NCI-H2227 (cell line): Measurements from ENCODE around the gene LZTS2.
A peak's percentile ranks its signal among the peaks of the same experiment; 100 is the strongest.

ENCODE experiments used
- DNase-seq: peaks from one replicate; lab custom pipeline; 2025; ENCODE audit not compliant: unreplicated experiment; lab: John Stamatoyannopoulos, UW

Gene LZTS2

GRCh38 chr10:101012525-101013364, 13.1 kb downstream of the LZTS2 start:
- DNase-seq, result peak; percentile 81

DNA sequence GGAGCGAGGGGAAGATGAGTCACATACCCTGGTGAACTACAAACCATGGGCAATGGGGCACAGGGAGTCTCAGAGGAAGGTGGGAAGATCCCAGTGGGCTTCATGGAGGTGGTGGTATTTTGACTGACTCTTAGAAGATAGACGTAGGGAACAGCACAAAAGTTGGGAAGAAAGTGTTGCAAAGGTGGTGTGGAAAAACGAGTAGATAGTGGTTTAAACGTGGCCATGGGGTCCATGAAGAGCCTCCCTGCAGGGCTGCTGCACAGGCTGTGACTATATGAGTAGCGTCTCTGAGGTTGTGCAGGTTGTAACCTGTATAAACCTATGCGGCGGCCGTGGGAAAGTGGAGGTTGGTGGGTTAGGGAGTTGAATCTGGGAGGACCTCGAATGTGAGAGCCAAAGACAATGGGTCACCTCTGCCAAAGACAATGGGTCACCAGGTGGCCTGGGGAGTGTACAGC, 13.8 kb downstream of the LZTS2 start:
- DNase-seq, result no peak

DNA sequence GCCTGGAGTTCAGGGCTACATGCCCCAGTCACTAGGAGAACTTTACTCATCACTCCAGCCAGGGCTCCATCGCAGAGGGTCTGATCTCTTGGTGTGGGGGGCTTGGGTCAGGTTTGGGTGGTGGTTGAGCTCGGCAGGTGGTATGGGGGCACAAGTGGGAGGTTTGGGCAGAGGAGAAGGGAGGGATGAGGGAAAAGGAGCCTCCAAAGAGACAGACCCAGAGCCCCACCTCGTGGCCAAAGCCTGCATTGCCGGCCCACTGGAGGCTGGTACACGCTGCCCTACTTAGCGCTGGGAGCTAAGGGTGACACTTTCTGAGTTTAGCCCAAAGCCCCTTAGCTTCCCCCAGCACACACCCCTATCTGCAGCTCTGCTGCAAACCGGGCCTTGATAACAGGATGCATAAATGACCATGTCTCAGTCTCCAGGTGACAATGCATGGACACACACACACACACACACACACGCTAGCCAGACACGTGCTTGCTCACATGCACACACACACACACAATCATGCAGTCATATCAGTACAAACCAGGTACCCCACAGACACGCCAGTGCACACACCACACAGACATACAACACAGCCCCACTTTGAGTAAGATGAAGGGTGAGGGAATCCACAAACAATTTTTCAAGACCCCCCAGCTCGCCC, 14.7 kb downstream of the LZTS2 start:
- peak; percentile 64 for DNase-seq

- DNase-seq, result no peak
Observed at GRCh38 chr10:101014966-101015581, 15.5 kb downstream of the LZTS2 start.

DNA sequence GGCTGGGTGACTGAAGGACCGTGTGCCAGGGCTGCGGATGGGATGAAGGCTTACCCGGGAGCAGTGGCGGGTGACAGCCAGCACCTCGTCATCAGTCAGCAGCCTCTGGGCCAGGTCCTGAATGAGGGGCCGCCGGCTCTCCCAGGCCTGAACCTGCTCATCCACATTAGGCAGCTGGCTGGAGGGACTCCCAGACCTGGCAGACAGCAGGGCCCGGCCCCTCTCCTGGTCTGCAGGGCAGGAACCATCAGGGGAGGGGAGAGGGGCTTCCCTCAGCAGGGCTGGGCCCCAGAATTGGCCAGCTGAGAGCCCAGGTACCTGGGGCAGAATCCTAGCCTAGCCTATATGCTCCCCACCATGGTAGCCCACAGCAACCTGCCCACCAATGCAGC, 16.0 kb downstream of the LZTS2 start:
- DNase-seq, result no peak

GRCh38 chr10:101016814-101017213, 17.2 kb downstream of the LZTS2 start:
- no peak for DNase-seq

DNA sequence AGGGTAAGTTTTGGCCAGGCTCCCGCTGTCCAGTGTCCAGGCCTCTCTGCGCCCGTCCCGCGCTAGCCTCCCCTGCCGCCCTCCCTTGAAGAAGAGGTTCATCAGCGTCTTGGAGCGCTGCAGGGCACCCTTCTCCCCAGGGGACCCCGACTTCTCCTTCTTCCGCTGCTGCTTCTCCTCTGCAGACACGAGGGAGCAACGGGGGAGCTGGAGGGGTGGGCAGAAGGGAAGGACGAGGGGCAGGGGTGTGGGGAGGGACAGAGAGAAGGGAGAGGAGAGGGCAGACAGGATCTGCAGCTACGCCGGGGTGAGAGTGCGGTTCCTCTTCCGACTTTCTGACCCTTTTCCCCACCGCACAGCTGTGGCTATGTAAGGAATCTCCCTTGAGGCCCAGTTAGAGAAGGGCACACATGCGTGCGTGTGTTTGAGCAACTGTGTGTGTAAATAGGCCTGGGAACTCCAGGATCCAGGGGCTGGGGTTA, 18.6 kb downstream of the LZTS2 start:
- no peak for DNase-seq

GRCh38 chr10:101018600-101019439, 19.2 kb downstream of the LZTS2 start:
- peak; percentile 81 for DNase-seq

DNA sequence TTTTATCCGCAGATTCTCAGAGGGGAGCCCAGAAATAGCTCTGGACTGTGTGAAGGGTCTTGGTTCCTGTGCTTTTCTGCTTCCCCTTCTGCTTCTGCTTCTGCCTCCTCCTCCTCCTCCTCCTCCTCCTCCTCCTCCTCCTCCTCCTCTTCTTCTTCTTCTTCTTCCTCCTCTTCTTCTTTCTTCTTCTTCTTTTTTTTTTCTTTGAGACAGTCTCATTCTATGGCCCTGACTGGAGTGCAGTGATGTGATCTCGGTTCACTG, 19.8 kb downstream of the LZTS2 start:
- no peak for DNase-seq

GRCh38 chr10:101020427-101021075, 20.9 kb downstream of the LZTS2 start:
- DNase-seq, result no peak

DNA sequence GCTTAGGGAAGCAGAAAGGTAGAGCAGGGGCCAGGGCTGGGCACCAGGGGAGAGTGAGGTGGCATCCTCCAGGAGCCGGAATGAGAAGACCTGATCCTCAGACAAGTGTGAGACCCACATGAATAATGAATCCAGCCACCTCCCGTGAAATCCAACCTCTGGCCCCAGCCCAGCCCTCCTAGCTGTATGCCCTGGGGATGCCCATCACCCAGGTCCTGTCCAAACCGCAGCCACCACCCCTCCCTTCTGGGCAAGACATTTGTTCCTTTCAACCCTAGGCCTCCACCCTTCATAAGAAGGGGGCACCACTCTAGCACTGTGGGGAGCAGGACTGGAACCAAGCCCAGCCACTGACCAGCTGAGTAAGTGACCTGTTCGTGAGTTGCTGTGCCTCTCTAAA, 21.6 kb downstream of the LZTS2 start:
- DNase-seq, result no peak

GRCh38 chr10:101021692-101022251, 22.2 kb downstream of the LZTS2 start:
- DNase-seq, result no peak

- DNase-seq, result no peak
Observed at GRCh38 chr10:101022967-101023705, 23.5 kb downstream of the LZTS2 start.

GRCh38 chr10:101027106-101027720, 27.6 kb downstream of the LZTS2 start:
- DNase-seq, result no peak

GRCh38 chr10:101028446-101029337, 29.1 kb downstream of the LZTS2 start:
- DNase-seq, result no peak

GRCh38 chr10:101029520-101030295, 30.1 kb downstream of the LZTS2 start:
- DNase-seq, result no peak

GRCh38 chr10:101030496-101031127, 31.0 kb downstream of the LZTS2 start:
- DNase-seq, result no peak
